GM19452 (cell line): ENCODE results near the gene NAP1L5.

Experiments used
- ATAC-seq: cut with Tn5 transposase; IDR thresholded peaks from one replicate; pipeline ENCODE4 v1.9.1; 2021; ENCODE audit not compliant: unreplicated experiment

NAP1L5 gene

GRCh38 chr4:88661739-88662138, 35.9 kb downstream of the NAP1L5 start:
- no peak for ATAC-seq

GRCh38 chr4:88660446-88661294, 37.0 kb downstream of the NAP1L5 start:
- ATAC-seq = no peak

- no peak for ATAC-seq
Observed at GRCh38 chr4:88659890-88660208, 37.8 kb downstream of the NAP1L5 start.

GRCh38 chr4:88659055-88659889, 38.4 kb downstream of the NAP1L5 start:
- peak; percentile 95 for ATAC-seq

GRCh38 chr4:88655226-88655625, 42.4 kb downstream of the NAP1L5 start:
- ATAC-seq = no peak

- no peak for ATAC-seq
Observed at GRCh38 chr4:88653371-88653946, 44.2 kb downstream of the NAP1L5 start.

- ATAC-seq = no peak
Observed at GRCh38 chr4:88649716-88650115, 47.9 kb downstream of the NAP1L5 start.

- ATAC-seq = no peak
Observed at GRCh38 chr4:88646528-88647280, 50.9 kb downstream of the NAP1L5 start.

GRCh38 chr4:88645994-88646393, 51.6 kb downstream of the NAP1L5 start:
- no peak for ATAC-seq
